Hematopoietic multipotent progenitor cell treated with erythropoietin and hydrocortisone succinate and interleukin-3 and kit ligand, for 17 days (in vitro differentiated cells): ENCODE data around the gene CAPN7.

ENCODE experiments used
- DNase-seq: peaks from one replicate; pipeline ENCODE4 v3.0.0-alpha.2; 2015; ENCODE audit warnings: low spot score

CAPN7 gene

GRCh38 chr3:15298504-15298903, 92.5 kb downstream of the CAPN7 start:
- DNase-seq: no peak

- DNase-seq: no peak
Measured at GRCh38 chr3:15299036-15299435, 93.0 kb downstream of the CAPN7 start.

- DNase-seq: no peak
Measured at GRCh38 chr3:15300323-15301078, 94.5 kb downstream of the CAPN7 start.

GRCh38 chr3:15301761-15302160, 95.7 kb downstream of the CAPN7 start:
- DNase-seq: no peak
